Head of caudate nucleus (tissue), 42 donors: ENCODE data around the gene AAMP.

ENCODE experiments used
- DNase-seq, 42 donors: peaks; one replicate each; pipeline versions ENCODE4 v3.0.0 to v3.0.0-alpha.2; 2020 to 2021; ENCODE audit warnings: mixed read lengths in 7 of 42
- intact Hi-C: fragments of 100-400 bp; cut with DNase I; formaldehyde crosslinking; loops from one replicate; pipeline ENCODE4 v1.15.0; 2022

Gene AAMP

GRCh38 chr2:218216336-218216673 lies 53.6 kb downstream of the AAMP start:
- peak in 4 of 42 donors; percentile 7 to 25 (median 19) for DNase-seq
- intact Hi-C loops: loop anchor here (2.0 kb wide), 1 partner anchor 54 kb away; the partner anchor contains the start of genes AAMP and PNKD
